ENCODE measurements around the gene FOSL1. TPM values are rescaled to one million over a fixed set of nuclear protein-coding genes. Genes with fewer than 3 reads are reported as not detected.

Gene FOSL1
- total RNA-seq, 1 experiment from 2014 or later: not detected

DNA sequence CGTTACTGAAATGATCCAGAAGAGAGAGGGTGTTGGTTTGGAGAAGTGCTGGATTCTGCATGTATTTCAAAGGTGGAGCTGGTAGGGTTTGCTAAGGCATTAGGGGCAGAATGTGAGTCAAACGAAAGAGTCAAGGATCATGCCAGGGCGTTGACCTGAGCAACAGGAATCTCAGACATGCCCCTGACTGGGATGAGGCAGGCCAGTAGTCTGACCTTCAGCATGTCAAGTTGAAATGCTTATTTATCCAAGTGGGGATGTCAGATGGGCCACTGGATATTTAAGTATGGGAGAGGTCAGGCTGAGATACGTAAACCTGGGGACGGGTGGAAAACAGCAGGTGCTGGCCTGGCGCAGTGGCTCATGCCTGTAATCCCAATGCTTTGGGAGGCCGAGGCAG, 42.3 kb upstream of the FOSL1 start:
- H3K4me1 ChIP-seq (ENCODE audit: low read length): peaks cover 4% of the 10 kb centered on the region
- no peak overlapping the region for H3K27ac ChIP-seq (ENCODE audit: low read length)
- DNase-seq: no peak
- H3K4me2 ChIP-seq (ENCODE audit: low read depth, low read length, poor library complexity, severe bottlenecking): no peak overlapping the region
- no peaks in the 10 kb centered on the region for H3K9me2 ChIP-seq (replicated peaks; ENCODE audit: insufficient read depth, low read length)
- no peak overlapping the region for H3K4me3 ChIP-seq (ENCODE audit: low read length)
- no peaks in the 10 kb centered on the region for H3K9me3 ChIP-seq (ENCODE audit: low read length)
- H3K27me3 ChIP-seq (ENCODE audit: low read length): no peaks in the 10 kb centered on the region
- no peaks in the 10 kb centered on the region for H4K20me1 ChIP-seq (ENCODE audit: insufficient read depth, low read depth, low read length)
- no peaks in the 10 kb centered on the region for H3K79me2 ChIP-seq (ENCODE audit: low read length)
- H2AFZ ChIP-seq (ENCODE audit: low read length): no peak overlapping the region
- H3K9ac ChIP-seq (ENCODE audit: low read length): no peak overlapping the region
- H3K36me3 ChIP-seq (ENCODE audit: insufficient read depth, low read length): no peaks in the 10 kb centered on the region

DNA sequence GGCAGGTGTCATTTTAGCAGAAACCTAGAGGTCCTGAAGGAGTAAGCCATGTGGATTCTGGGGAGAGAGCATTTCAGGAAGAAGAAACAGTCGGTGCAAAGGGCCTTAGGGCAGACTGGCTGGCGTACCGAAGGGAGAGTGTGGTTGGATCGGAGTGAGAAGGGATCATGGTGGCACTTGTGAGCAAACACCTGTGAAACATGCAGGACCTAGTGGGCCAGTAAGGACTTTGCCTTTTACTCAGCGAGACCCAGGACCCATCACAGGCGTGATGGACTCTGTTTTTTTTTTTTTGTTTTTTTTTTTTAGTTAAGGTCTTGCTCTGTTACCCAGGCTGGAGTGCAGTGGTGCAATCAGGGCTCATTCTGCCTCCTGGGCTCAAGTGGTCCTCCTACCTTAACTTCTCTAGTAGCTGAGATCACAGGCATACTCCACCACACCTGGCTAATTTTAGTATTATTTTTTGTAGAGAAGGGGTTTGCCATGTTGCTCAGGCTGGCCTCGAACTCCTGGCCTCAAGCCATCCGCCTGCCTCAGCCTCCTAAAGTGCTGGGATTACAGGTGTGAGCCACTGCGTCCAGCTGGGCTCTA, 41.6 kb upstream of the FOSL1 start:
- Histone ChIP-seq H3K4me1 (ENCODE audit: low read length) (peaks cover 4% of the 10 kb centered on the region), H2AFZ (ENCODE audit: low read length) (peak overlapping the region; percentile 48; the same call in 1 of the 2 replicates), H3K9me3 (ENCODE audit: low read length) (no peaks in the 10 kb centered on the region), H3K79me2 (ENCODE audit: low read length) (no peaks in the 10 kb centered on the region), H4K20me1 (ENCODE audit: insufficient read depth, low read depth, low read length) (no peaks in the 10 kb centered on the region), H3K9ac (ENCODE audit: low read length) (no peak overlapping the region), H3K4me2 (ENCODE audit: low read depth, low read length, poor library complexity, severe bottlenecking) (no peak overlapping the region), H3K36me3 (ENCODE audit: insufficient read depth, low read length) (no peaks in the 10 kb centered on the region), H3K27ac (ENCODE audit: low read length) (no peak overlapping the region), H3K4me3 (ENCODE audit: low read length) (no peak overlapping the region), H3K27me3 (ENCODE audit: low read length) (no peaks in the 10 kb centered on the region), H3K9me2 (replicated peaks; ENCODE audit: insufficient read depth, low read length) (no peaks in the 10 kb centered on the region)
- no peak for DNase-seq

DNA sequence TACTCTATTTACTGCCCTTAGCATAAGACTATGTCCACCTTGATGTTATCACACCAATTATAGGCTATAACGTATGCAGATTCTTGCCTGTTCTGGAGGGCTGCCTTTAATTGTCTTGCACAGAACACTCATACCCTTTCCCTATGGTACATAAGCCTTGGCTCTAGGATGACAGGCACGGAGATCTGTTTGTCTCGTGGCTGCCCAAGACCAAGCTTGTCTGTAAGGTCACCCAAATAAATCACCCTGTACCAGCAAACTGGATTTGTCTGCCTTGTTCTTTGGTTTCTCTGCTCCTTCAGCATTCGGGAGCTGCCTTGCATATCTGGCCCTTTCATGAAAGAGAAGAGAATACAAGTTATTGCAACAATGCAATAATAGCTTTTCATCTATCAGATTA, 37.6 kb upstream of the FOSL1 start:
- Histone ChIP-seq H3K79me2 (ENCODE audit: low read length) (no peaks in the 10 kb centered on the region), H3K4me3 (ENCODE audit: low read length) (no peak overlapping the region), H3K4me2 (ENCODE audit: low read depth, low read length, poor library complexity, severe bottlenecking) (no peak overlapping the region), H3K36me3 (ENCODE audit: insufficient read depth, low read length) (no peaks in the 10 kb centered on the region), H4K20me1 (ENCODE audit: insufficient read depth, low read depth, low read length) (no peaks in the 10 kb centered on the region), H3K27me3 (ENCODE audit: low read length) (no peaks in the 10 kb centered on the region), H3K9me3 (ENCODE audit: low read length) (no peaks in the 10 kb centered on the region), H2AFZ (ENCODE audit: low read length) (no peak overlapping the region), H3K9ac (ENCODE audit: low read length) (no peak overlapping the region), H3K4me1 (ENCODE audit: low read length) (peaks cover 4% of the 10 kb centered on the region), H3K27ac (ENCODE audit: low read length) (no peak overlapping the region), H3K9me2 (replicated peaks; ENCODE audit: insufficient read depth, low read length) (no peaks in the 10 kb centered on the region)
- no peak for DNase-seq

DNA sequence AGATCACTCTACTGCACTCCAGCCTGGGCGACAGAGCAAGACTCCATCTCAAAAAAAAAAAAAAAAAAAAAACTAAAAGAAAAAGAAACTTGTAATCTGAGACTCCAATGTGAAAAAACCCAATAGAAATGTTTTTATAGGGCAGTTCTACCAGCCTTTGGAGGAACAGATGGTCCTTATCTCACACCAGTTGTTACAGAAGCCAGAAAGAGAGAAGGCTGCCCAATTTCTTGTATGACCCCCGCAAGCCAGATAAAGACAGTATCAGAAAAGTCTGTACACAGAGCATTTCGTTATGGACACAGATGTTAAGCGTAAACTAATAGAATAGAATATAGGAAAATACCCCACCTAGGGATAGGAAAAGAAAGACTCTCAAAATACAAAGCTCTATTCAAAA, 33.8 kb upstream of the FOSL1 start:
- DNase-seq: no peak
- Histone ChIP-seq H3K9me2 (replicated peaks; ENCODE audit: insufficient read depth, low read length) (no peaks in the 10 kb centered on the region), H4K20me1 (ENCODE audit: insufficient read depth, low read depth, low read length) (no peaks in the 10 kb centered on the region)

DNA sequence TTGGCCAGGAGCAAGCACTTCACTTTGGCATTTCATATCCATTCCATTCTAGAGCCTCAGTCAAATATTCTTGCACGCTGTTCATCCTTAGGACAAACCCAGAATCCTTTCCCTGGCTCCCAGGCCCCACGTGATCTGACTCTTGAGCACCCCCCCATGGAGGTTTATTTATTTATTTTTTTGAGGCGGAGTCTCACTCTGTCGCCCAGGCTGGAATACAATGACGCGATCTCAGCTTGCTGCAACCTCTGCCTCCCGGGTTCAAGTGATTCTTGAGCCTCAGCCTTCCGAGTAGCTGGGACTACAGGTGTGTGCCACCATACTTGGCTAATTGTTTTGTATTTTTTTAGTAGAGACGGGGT, 32.4 kb upstream of the FOSL1 start:
- H3K27ac ChIP-seq (ENCODE audit: low read length): no peak overlapping the region
- no peak overlapping the region for H3K4me2 ChIP-seq (ENCODE audit: low read depth, low read length, poor library complexity, severe bottlenecking)
- H3K9ac ChIP-seq (ENCODE audit: low read length): no peak overlapping the region
- no peaks in the 10 kb centered on the region for H3K27me3 ChIP-seq (ENCODE audit: low read length)
- no peak for DNase-seq
- H2AFZ ChIP-seq (ENCODE audit: low read length): no peak overlapping the region
- no peaks in the 10 kb centered on the region for H3K9me3 ChIP-seq (ENCODE audit: low read length)
- H3K9me2 ChIP-seq (replicated peaks; ENCODE audit: insufficient read depth, low read length): no peaks in the 10 kb centered on the region
- H3K79me2 ChIP-seq (ENCODE audit: low read length): no peaks in the 10 kb centered on the region
- H3K4me3 ChIP-seq (ENCODE audit: low read length): no peak overlapping the region
- H4K20me1 ChIP-seq (ENCODE audit: insufficient read depth, low read depth, low read length): no peaks in the 10 kb centered on the region
- no peaks in the 10 kb centered on the region for H3K36me3 ChIP-seq (ENCODE audit: insufficient read depth, low read length)
- H3K4me1 ChIP-seq (ENCODE audit: low read length): peaks cover 6% of the 10 kb centered on the region

More for the DNA sequence above, 33.8 kb upstream of the FOSL1 start:
- Histone ChIP-seq H3K4me3 (ENCODE audit: low read length) (no peak overlapping the region), H3K4me2 (ENCODE audit: low read depth, low read length, poor library complexity, severe bottlenecking) (no peak overlapping the region), H3K36me3 (ENCODE audit: insufficient read depth, low read length) (no peaks in the 10 kb centered on the region), H3K4me1 (ENCODE audit: low read length) (no peaks in the 10 kb centered on the region), H3K27ac (ENCODE audit: low read length) (no peak overlapping the region), H3K79me2 (ENCODE audit: low read length) (no peaks in the 10 kb centered on the region), H3K9me3 (ENCODE audit: low read length) (no peaks in the 10 kb centered on the region), H3K9ac (ENCODE audit: low read length) (no peak overlapping the region), H3K27me3 (ENCODE audit: low read length) (no peaks in the 10 kb centered on the region), H2AFZ (ENCODE audit: low read length) (no peak overlapping the region)

DNA sequence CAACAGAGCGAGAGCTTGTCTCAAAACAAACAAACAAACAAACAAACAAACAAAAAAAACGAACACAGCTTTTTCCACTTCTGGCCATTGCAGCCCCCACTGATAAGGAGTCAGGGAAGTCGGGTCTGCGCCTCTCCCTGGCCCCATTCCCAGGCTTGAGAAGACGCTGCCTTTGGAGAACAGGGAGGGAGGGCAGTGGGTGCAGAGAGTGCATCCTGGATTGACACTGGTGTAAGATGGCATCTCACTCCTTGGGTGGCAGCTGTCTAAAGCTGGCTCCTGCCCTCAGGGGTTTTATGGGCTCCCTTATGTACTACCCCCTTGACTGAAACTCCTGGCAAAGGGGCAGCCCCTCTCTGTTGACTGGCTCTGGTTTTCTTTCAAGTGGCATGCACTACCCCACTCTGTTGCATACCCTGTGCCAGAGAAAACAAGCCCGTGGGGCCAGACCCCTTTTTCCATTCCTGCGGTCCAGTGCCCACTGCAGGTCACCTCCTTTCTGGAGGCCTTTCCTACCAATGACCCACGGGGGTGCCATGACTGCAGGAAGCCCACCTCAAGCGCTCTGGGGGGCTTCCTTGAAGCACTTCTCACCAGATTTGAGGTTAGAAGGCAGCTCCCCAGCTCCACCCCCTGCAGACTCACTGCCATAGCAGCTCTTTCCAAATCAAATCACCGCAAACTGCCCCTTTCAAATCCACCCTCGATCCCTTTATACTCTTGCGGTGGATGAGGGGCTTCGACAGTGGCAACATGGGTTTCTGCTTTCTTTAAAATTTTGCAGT, 31.8 kb upstream of the FOSL1 start:
- H3K4me3 ChIP-seq (ENCODE audit: low read length): no peak overlapping the region
- no peaks in the 10 kb centered on the region for H3K36me3 ChIP-seq (ENCODE audit: insufficient read depth, low read length)
- H3K79me2 ChIP-seq (ENCODE audit: low read length): no peaks in the 10 kb centered on the region
- no peaks in the 10 kb centered on the region for H3K9me2 ChIP-seq (replicated peaks; ENCODE audit: insufficient read depth, low read length)
- H3K27ac ChIP-seq (ENCODE audit: low read length): no peak overlapping the region
- H3K27me3 ChIP-seq (ENCODE audit: low read length): no peaks in the 10 kb centered on the region
- no peak overlapping the region for H3K4me2 ChIP-seq (ENCODE audit: low read depth, low read length, poor library complexity, severe bottlenecking)
- H3K4me1 ChIP-seq (ENCODE audit: low read length): peaks cover 6% of the 10 kb centered on the region
- H2AFZ ChIP-seq (ENCODE audit: low read length): no peak overlapping the region
- H4K20me1 ChIP-seq (ENCODE audit: insufficient read depth, low read depth, low read length): no peaks in the 10 kb centered on the region
- no peak for DNase-seq
- no peak overlapping the region for H3K9ac ChIP-seq (ENCODE audit: low read length)
- no peaks in the 10 kb centered on the region for H3K9me3 ChIP-seq (ENCODE audit: low read length)

DNA sequence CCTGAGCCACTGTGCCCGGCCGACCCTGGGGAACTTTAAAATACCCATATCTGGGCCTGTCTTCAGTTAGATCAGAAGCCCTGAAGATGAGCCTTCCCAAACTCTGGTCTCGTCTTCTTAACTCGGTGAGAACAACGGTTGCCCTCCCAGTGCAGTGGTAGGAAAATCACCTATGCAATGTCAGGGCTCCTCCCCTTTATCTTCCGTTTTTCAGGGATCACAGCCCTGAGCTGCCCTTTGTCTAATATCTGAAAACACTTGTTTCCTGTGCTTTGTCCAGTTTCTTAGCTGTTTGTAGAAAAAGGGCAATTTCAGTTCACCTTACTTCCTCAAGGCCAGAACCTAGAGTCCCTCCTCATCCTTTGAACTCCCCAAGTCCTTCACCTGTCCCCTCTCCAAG, 28.5 kb upstream of the FOSL1 start:
- Histone ChIP-seq H3K27me3 (ENCODE audit: low read length) (no peaks in the 10 kb centered on the region), H3K9ac (ENCODE audit: low read length) (no peak overlapping the region), H3K9me3 (ENCODE audit: low read length) (no peaks in the 10 kb centered on the region), H2AFZ (ENCODE audit: low read length) (no peak overlapping the region), H3K4me3 (ENCODE audit: low read length) (no peak overlapping the region), H3K27ac (ENCODE audit: low read length) (no peak overlapping the region), H3K9me2 (replicated peaks; ENCODE audit: insufficient read depth, low read length) (no peaks in the 10 kb centered on the region), H3K79me2 (ENCODE audit: low read length) (no peaks in the 10 kb centered on the region), H4K20me1 (ENCODE audit: insufficient read depth, low read depth, low read length) (no peaks in the 10 kb centered on the region), H3K4me1 (ENCODE audit: low read length) (peaks cover 6% of the 10 kb centered on the region), H3K4me2 (ENCODE audit: low read depth, low read length, poor library complexity, severe bottlenecking) (no peak overlapping the region), H3K36me3 (ENCODE audit: insufficient read depth, low read length) (no peaks in the 10 kb centered on the region)
- DNase-seq: no peak

DNA sequence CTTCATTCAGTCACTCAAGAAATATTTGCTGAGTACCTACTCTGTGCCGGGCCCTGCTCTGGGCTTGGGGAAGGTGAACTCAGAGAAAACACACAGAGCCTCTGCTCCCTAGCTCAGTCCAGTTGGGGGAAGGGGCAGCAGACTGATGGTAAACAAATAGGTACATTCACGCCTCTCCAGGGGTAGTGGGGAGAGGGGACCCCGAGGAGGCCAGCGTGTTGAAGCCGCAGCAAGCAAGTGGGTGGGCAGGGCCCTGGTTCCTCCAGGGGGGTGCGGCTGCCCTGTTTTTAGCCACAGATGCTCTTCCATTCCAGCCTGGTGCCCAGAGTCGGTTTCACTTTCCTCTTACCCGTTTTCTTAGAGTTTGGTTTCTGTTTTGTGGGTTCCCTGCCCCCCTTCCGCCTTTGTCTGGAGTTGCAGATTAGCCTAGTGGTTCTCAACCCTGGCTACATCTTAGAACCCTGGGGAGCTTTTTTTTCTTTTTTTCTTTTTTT, 27.8 kb upstream of the FOSL1 start:
- Histone ChIP-seq H3K9me3 (ENCODE audit: low read length) (no peaks in the 10 kb centered on the region), H3K4me1 (ENCODE audit: low read length) (peaks cover 6% of the 10 kb centered on the region), H4K20me1 (ENCODE audit: insufficient read depth, low read depth, low read length) (no peaks in the 10 kb centered on the region), H3K27me3 (ENCODE audit: low read length) (no peaks in the 10 kb centered on the region), H3K27ac (ENCODE audit: low read length) (no peak overlapping the region), H2AFZ (ENCODE audit: low read length) (no peak overlapping the region), H3K4me3 (ENCODE audit: low read length) (no peak overlapping the region), H3K79me2 (ENCODE audit: low read length) (no peaks in the 10 kb centered on the region), H3K9ac (ENCODE audit: low read length) (peak overlapping the region; percentile 2; the same call in 1 of the 2 replicates), H3K4me2 (ENCODE audit: low read depth, low read length, poor library complexity, severe bottlenecking) (no peak overlapping the region), H3K9me2 (replicated peaks; ENCODE audit: insufficient read depth, low read length) (no peaks in the 10 kb centered on the region), H3K36me3 (ENCODE audit: insufficient read depth, low read length) (no peaks in the 10 kb centered on the region)
- peak; percentile 68 for DNase-seq
